Measurements from ENCODE around the gene NUDT11.

- TF ChIP-seq, protein P1, sequence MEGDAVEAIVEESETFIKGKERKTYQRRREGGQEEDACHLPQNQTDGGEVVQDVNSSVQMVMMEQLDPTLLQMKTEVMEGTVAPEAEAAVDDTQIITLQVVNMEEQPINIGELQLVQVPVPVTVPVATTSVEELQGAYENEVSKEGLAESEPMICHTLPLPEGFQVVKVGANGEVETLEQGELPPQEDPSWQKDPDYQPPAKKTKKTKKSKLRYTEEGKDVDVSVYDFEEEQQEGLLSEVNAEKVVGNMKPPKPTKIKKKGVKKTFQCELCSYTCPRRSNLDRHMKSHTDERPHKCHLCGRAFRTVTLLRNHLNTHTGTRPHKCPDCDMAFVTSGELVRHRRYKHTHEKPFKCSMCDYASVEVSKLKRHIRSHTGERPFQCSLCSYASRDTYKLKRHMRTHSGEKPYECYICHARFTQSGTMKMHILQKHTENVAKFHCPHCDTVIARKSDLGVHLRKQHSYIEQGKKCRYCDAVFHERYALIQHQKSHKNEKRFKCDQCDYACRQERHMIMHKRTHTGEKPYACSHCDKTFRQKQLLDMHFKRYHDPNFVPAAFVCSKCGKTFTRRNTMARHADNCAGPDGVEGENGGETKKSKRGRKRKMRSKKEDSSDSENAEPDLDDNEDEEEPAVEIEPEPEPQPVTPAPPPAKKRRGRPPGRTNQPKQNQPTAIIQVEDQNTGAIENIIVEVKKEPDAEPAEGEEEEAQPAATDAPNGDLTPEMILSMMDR (IDR thresholded peaks at IDR 0.05; ENCODE audit: extremely low read depth in 1 of 2, insufficient read depth in 1 of 2, low read depth in 1 of 2, low read length in 2 of 2) = no peak
- no peak for TF ChIP-seq POLR2AphosphoS5 (IDR thresholded peaks at IDR 0.05; ENCODE audit: insufficient read depth, low read depth, low read length)
- no peak for TF ChIP-seq POLR2A (IDR thresholded peaks at IDR 0.05; ENCODE audit: low read depth, low read length)
- TF ChIP-seq, protein P2, sequence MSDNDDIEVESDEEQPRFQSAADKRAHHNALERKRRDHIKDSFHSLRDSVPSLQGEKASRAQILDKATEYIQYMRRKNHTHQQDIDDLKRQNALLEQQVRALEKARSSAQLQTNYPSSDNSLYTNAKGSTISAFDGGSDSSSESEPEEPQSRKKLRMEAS (IDR thresholded peaks at IDR 0.05; ENCODE audit: insufficient read depth, insufficient read length) = no peak
- TF ChIP-seq EZH2 (IDR thresholded peaks at IDR 0.05; ENCODE audit: borderline replicate concordance, low read depth, low read length, severe bottlenecking) = no peak
- TF ChIP-seq JUN (IDR thresholded peaks at IDR 0.05; ENCODE audit: borderline replicate concordance, insufficient read depth, insufficient read length, low read depth) = no peak
- no peak for TF ChIP-seq FOS (IDR thresholded peaks at IDR 0.05; ENCODE audit: borderline replicate concordance, insufficient read depth, low read length)
These were observed 56.0 kb downstream of the NUDT11 start for GRCh38 chrX:51440365-51440764.
